Thyroid gland (tissue), 4 donors: Measurements from ENCODE around the gene NSMCE1.

Experiments
- POLR2A ChIP-seq, 2 donors: fragments of 450-650 bp; IDR thresholded peaks; one replicate each; pipeline ENCODE4 v1.6.1; 2017; ENCODE audit warnings: antibody characterized with exemption in 2 of 2, mild to moderate bottlenecking in 2 of 2, moderate library complexity in 1 of 2
- TF ChIP-seq, protein P1 (sequence below), 6 experiments: fragments of 200-600 bp in 3 of 6; fragments of 450-650 bp in 3 of 6; sonication (generic) in 3 of 6; IDR thresholded peaks; one replicate each; pipeline ENCODE4 v1.5.1; 2016 to 2019; ENCODE audit warnings: antibody characterized with exemption in 6 of 6, mild to moderate bottlenecking in 2 of 6, inconsistent platforms in 1 of 6, moderate library complexity in 1 of 6

DNA sequence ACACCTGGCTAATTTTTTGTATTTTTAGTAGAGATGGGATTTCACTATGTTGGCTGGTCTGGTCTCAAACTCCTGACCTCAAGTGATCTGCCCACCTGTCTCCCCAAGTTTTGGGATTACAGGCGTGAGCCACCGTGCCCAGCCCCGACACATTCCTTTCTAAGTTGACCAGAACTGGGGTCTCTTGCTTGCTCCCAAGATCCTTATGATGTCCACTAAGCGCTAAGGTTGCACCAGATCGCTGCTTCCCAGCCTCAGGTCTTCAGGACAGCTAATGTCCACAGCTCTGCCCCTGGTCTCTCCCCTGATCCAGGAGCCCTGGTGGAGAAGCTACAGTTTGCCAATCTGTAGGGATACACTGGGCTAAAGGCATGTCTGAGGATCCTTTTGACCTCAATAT is 29.5 kb downstream of the NSMCE1 start:
- TF ChIP-seq, protein P1, sequence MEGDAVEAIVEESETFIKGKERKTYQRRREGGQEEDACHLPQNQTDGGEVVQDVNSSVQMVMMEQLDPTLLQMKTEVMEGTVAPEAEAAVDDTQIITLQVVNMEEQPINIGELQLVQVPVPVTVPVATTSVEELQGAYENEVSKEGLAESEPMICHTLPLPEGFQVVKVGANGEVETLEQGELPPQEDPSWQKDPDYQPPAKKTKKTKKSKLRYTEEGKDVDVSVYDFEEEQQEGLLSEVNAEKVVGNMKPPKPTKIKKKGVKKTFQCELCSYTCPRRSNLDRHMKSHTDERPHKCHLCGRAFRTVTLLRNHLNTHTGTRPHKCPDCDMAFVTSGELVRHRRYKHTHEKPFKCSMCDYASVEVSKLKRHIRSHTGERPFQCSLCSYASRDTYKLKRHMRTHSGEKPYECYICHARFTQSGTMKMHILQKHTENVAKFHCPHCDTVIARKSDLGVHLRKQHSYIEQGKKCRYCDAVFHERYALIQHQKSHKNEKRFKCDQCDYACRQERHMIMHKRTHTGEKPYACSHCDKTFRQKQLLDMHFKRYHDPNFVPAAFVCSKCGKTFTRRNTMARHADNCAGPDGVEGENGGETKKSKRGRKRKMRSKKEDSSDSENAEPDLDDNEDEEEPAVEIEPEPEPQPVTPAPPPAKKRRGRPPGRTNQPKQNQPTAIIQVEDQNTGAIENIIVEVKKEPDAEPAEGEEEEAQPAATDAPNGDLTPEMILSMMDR (IDR thresholded peaks at IDR 0.05) = no peak
- no peak for TF ChIP-seq POLR2A (IDR thresholded peaks at IDR 0.05)
